ENCODE results near the gene RNF111. TPM values are rescaled to one million over a fixed set of nuclear protein-coding genes. Genes with fewer than 3 reads are reported as not detected.
A peak's percentile ranks its signal among the peaks of the same experiment; 100 is the strongest.

Gene RNF111
- total and polyA plus RNA-seq, 10 of the 15 experiments (the other 5 are each of a cell fraction or from before 2014, with no cell fraction given), result 8.6 to 34.7 (median 15.7) TPM

- in situ Hi-C loops (cut with MboI), result no loop called here
- intact Hi-C loops (cut with micrococcal nuclease; ENCODE audit: unreplicated experiment), result no loop called here
Observed at GRCh38 chr15:59131969-59132562, 144.6 kb downstream of the RNF111 start.

GRCh38 chr15:59133929-59134427, 146.5 kb downstream of the RNF111 start:
- ChIA-PET RAD21 (ENCODE audit: unreplicated experiment) (interaction anchor here (2.2 kb wide), 1 partner anchor 28 kb away, joined by 5 read pairs; no protein-coding TSS in a partner anchor), CTCF (no interaction called here), SMC1A (ENCODE audit: uncharacterized antibody, unreplicated experiment) (no interaction called here), POLR2A (no interaction called here)
- DNase-seq (ENCODE audit: low read depth, low spot score), result no peak
- intact Hi-C loops (cut with micrococcal nuclease; ENCODE audit: unreplicated experiment) (no loop called here), in situ Hi-C loops (cut with MboI) (no loop called here)
- Histone ChIP-seq H3K9ac (ENCODE audit: control insufficient read depth, insufficient read depth, low read length) (no peak overlapping the region), H4K20me1 (ENCODE audit: control insufficient read depth, insufficient read depth) (no peaks in the 10 kb centered on the region), H3K27me3 (replicated peaks in 1 of 2; ENCODE audit: control insufficient read depth in 2 of 2, insufficient read depth in 2 of 2, low read length in 1 of 2) (no peaks in the 10 kb centered on the region), H3K4me2 (ENCODE audit: control insufficient read depth, insufficient read depth) (no peak overlapping the region), H3K36me3 (ENCODE audit: control insufficient read depth in 2 of 2, insufficient read depth in 2 of 2, low read length in 1 of 2) (peaks cover 34 to 38% of the 10 kb centered on the region in 2 experiments), H3K4me1 (ENCODE audit: control insufficient read depth, insufficient read depth, low read length) (peaks cover 6% of the 10 kb centered on the region), H3K27ac (ENCODE audit: control insufficient read depth, insufficient read depth) (no peak overlapping the region), H3K79me2 (ENCODE audit: control insufficient read depth, insufficient read depth, low read length) (0 out of 2 replicates have a peak, but pooled peaks cover 2% of the 10 kb centered on the region), H3K9me3 (replicated peaks; ENCODE audit: control insufficient read depth, insufficient read depth, low read length) (peaks cover 10% of the 10 kb centered on the region; the same call in 2 of the 3 replicates), H2AFZ (ENCODE audit: control insufficient read depth, low read depth, low read length) (no peak overlapping the region), H3K4me3 (no peak overlapping the region)
- FAIRE-seq, result no peak
- no peak for ATAC-seq
- BruUV-seq (replicated peaks), result no TSS peak
- over 99% methylated on average over 6 of the region's 6 CpGs for WGBS (ENCODE audit: insufficient coverage, insufficient replicate concordance, low lambda C conversion rate, missing lambda C conversion rate)
- TF ChIP-seq TARDBP (IDR thresholded peaks at IDR 0.05; ENCODE audit: borderline replicate concordance) (no peak), POLR2A (IDR thresholded peaks at IDR 0.05; ENCODE audit: low read depth, low read length) (peak; percentile 58), SKIL (IDR thresholded peaks at IDR 0.05; ENCODE audit: low read depth, poor library complexity, severe bottlenecking) (no peak), POLR2AphosphoS5 (IDR thresholded peaks at IDR 0.05; ENCODE audit: low read length) (peak; percentile 47; the same call in 1 of the 2 replicates), BCL3 (IDR thresholded peaks at IDR 0.05; ENCODE audit: borderline replicate concordance, insufficient read depth, low read depth, low read length, poor library complexity, severe bottlenecking) (peak; percentile 13), IRF4 (IDR thresholded peaks at IDR 0.05; ENCODE audit: low read depth, low read length) (no peak)

More at GRCh38 chr15:59131969-59132562, 144.6 kb downstream of the RNF111 start:
- TF ChIP-seq POLR2A (IDR thresholded peaks at IDR 0.05; ENCODE audit: low read depth, low read length) (peak; percentile 1; the same call in 1 of the 2 replicates), MXI1 (IDR thresholded peaks at IDR 0.05; ENCODE audit: low read depth, low read length) (no peak)
- WGBS (ENCODE audit: insufficient coverage, insufficient replicate concordance, low lambda C conversion rate, missing lambda C conversion rate), result 71% methylated on average over 3 of the region's 3 CpGs
- peaks cover 29 to 33% of the 10 kb centered on the region in 2 experiments for H3K36me3 ChIP-seq (ENCODE audit: control insufficient read depth in 2 of 2, insufficient read depth in 2 of 2, low read length in 1 of 2)
- BruUV-seq (replicated peaks), result no TSS peak
- H3K79me2 ChIP-seq (ENCODE audit: control insufficient read depth, insufficient read depth, low read length), result peaks cover 3% of the 10 kb centered on the region; the same call in 1 of the 2 replicates
- H3K4me2 ChIP-seq (ENCODE audit: control insufficient read depth, insufficient read depth), result no peak overlapping the region
- SMC1A ChIA-PET (ENCODE audit: uncharacterized antibody, unreplicated experiment), result interaction anchor here (1.3 kb wide), 1 partner anchor 397 kb away, joined by 3 read pairs; no protein-coding TSS in a partner anchor
- H3K27ac ChIP-seq (ENCODE audit: control insufficient read depth, insufficient read depth), result no peak overlapping the region
- no peaks in the 10 kb centered on the region for H3K4me1 ChIP-seq (ENCODE audit: control insufficient read depth, insufficient read depth, low read length)
- no peaks in the 10 kb centered on the region for H4K20me1 ChIP-seq (ENCODE audit: control insufficient read depth, insufficient read depth)
- no peak overlapping the region for H2AFZ ChIP-seq (ENCODE audit: control insufficient read depth, low read depth, low read length)
- FAIRE-seq, result no peak
- no peaks in the 10 kb centered on the region for H3K27me3 ChIP-seq (replicated peaks in 1 of 2; ENCODE audit: control insufficient read depth in 2 of 2, insufficient read depth in 2 of 2, low read length in 1 of 2)
- no peak overlapping the region for H3K9ac ChIP-seq (ENCODE audit: control insufficient read depth, insufficient read depth, low read length)
- POLR2A ChIA-PET, result no interaction called here
- no peak for ATAC-seq
- H3K4me3 ChIP-seq, result no peak overlapping the region
- RAD21 ChIA-PET (ENCODE audit: unreplicated experiment), result interaction anchor here (0.7 to 2.2 kb wide), 2 partner anchors 26 to 152 kb away, joined by 3 to 5 read pairs; no protein-coding TSS in a partner anchor
- CTCF ChIA-PET, result interaction anchor here (0.6 to 1.0 kb wide), 3 partner anchors 9 to 1356 kb away, joined by 3 read pairs; no protein-coding TSS in a partner anchor
- peaks cover 10% of the 10 kb centered on the region for H3K9me3 ChIP-seq (replicated peaks; ENCODE audit: control insufficient read depth, insufficient read depth, low read length)
- no peak for DNase-seq (ENCODE audit: low read depth, low spot score)

All from GM12878 (cell line).